ENCODE measurements around the gene ANKHD1. TPM values are rescaled to one million over a fixed set of nuclear protein-coding genes. Genes with fewer than 3 reads are reported as not detected.

ANKHD1 gene
- total RNA-seq, 1 experiment from 2014 or later, result 109 TPM

- Histone ChIP-seq H3F3A (ENCODE audit: insufficient read depth, low read depth) (peaks cover 50% of the 10 kb centered on the region; the same call in 1 of the 2 replicates), H2AFZ (no peak overlapping the region), H3K27ac (no peak overlapping the region), H3K36me3 (ENCODE audit: low read depth) (peaks cover 14% of the 10 kb centered on the region), H3K4me2 (no peak overlapping the region), H3K27me3 (ENCODE audit: insufficient read depth, low read depth) (no peaks in the 10 kb centered on the region), H3K9me2 (ENCODE audit: insufficient read depth) (no peaks in the 10 kb centered on the region), H3K4me3 (no peak overlapping the region), H3K9me3 (ENCODE audit: insufficient read depth, low read depth) (no peaks in the 10 kb centered on the region), H4K20me1 (ENCODE audit: insufficient read depth) (peaks cover 5% of the 10 kb centered on the region), H3K79me2 (ENCODE audit: low read depth) (no peaks in the 10 kb centered on the region), H3K4me1 (replicated peaks; ENCODE audit: insufficient read depth) (no peaks in the 10 kb centered on the region)
- ChIA-PET CTCF (no interaction called here), POLR2A (ENCODE audit: unreplicated experiment) (no interaction called here)
- TF ChIP-seq EZH2 (IDR thresholded peaks at IDR 0.05; ENCODE audit: low read depth) (no peak), CTCF (conservative IDR thresholded peaks at IDR 0.05) (no peak)
- no peak for DNase-seq
- intact Hi-C loops (cut with micrococcal nuclease; ENCODE audit: unreplicated experiment), result no loop called here
- no TSS peak for BruUV-seq (replicated peaks)
These were observed 65.5 kb downstream of the ANKHD1 start for GRCh38 chr5:140466981-140467742.

GRCh38 chr5:140468188-140468587 lies 66.6 kb downstream of the ANKHD1 start:
- no peak for TF ChIP-seq EZH2 (IDR thresholded peaks at IDR 0.05; ENCODE audit: low read depth)
- TF ChIP-seq CTCF (conservative IDR thresholded peaks at IDR 0.05), result no peak
- intact Hi-C loops (cut with micrococcal nuclease; ENCODE audit: unreplicated experiment), result no loop called here
- no peaks in the 10 kb centered on the region for H3K9me2 ChIP-seq (ENCODE audit: insufficient read depth)
- H3K27ac ChIP-seq, result no peak overlapping the region
- H4K20me1 ChIP-seq (ENCODE audit: insufficient read depth), result peaks cover 4% of the 10 kb centered on the region
- no peak overlapping the region for H2AFZ ChIP-seq
- H3K36me3 ChIP-seq (ENCODE audit: low read depth), result peaks cover 16% of the 10 kb centered on the region
- H3F3A ChIP-seq (ENCODE audit: insufficient read depth, low read depth), result peaks cover 50% of the 10 kb centered on the region; the same call in 1 of the 2 replicates
- H3K79me2 ChIP-seq (ENCODE audit: low read depth), result no peaks in the 10 kb centered on the region
- no peak overlapping the region for H3K4me3 ChIP-seq
- H3K4me1 ChIP-seq (replicated peaks; ENCODE audit: insufficient read depth), result no peaks in the 10 kb centered on the region
- H3K27me3 ChIP-seq (ENCODE audit: insufficient read depth, low read depth), result no peaks in the 10 kb centered on the region
- POLR2A ChIA-PET (ENCODE audit: unreplicated experiment), result no interaction called here
- no peaks in the 10 kb centered on the region for H3K9me3 ChIP-seq (ENCODE audit: insufficient read depth, low read depth)
- CTCF ChIA-PET, result no interaction called here
- BruUV-seq (replicated peaks), result no TSS peak
- DNase-seq, result no peak
- no peak overlapping the region for H3K4me2 ChIP-seq

GRCh38 chr5:140469259-140469658 lies 67.6 kb downstream of the ANKHD1 start:
- ChIA-PET POLR2A (ENCODE audit: unreplicated experiment) (interaction anchor here (0.7 kb wide), 1 partner anchor 44 kb away, joined by 7 read pairs; no protein-coding TSS in a partner anchor), CTCF (no interaction called here)
- Histone ChIP-seq H3K27ac (no peak overlapping the region), H3K36me3 (ENCODE audit: low read depth) (peaks cover 16% of the 10 kb centered on the region), H3F3A (ENCODE audit: insufficient read depth, low read depth) (peaks cover 45% of the 10 kb centered on the region), H3K4me2 (no peak overlapping the region), H3K9me2 (ENCODE audit: insufficient read depth) (no peaks in the 10 kb centered on the region), H3K79me2 (ENCODE audit: low read depth) (no peaks in the 10 kb centered on the region), H3K4me1 (replicated peaks; ENCODE audit: insufficient read depth) (no peaks in the 10 kb centered on the region), H3K4me3 (no peak overlapping the region), H3K27me3 (ENCODE audit: insufficient read depth, low read depth) (no peaks in the 10 kb centered on the region), H3K9me3 (ENCODE audit: insufficient read depth, low read depth) (no peaks in the 10 kb centered on the region), H2AFZ (no peak overlapping the region), H4K20me1 (ENCODE audit: insufficient read depth) (peaks cover 4% of the 10 kb centered on the region)
- intact Hi-C loops (cut with micrococcal nuclease; ENCODE audit: unreplicated experiment), result no loop called here
- BruUV-seq (replicated peaks), result no TSS peak
- DNase-seq, result no peak
- TF ChIP-seq EZH2 (IDR thresholded peaks at IDR 0.05; ENCODE audit: low read depth) (no peak), CTCF (conservative IDR thresholded peaks at IDR 0.05) (no peak)
